Measurements from ENCODE around the gene CBS.
"Not testable (repeated sequence)": the region's sequence is repeated elsewhere in the genome, so short reads cannot be mapped to it uniquely, and the experiment has no call there.

DNA sequence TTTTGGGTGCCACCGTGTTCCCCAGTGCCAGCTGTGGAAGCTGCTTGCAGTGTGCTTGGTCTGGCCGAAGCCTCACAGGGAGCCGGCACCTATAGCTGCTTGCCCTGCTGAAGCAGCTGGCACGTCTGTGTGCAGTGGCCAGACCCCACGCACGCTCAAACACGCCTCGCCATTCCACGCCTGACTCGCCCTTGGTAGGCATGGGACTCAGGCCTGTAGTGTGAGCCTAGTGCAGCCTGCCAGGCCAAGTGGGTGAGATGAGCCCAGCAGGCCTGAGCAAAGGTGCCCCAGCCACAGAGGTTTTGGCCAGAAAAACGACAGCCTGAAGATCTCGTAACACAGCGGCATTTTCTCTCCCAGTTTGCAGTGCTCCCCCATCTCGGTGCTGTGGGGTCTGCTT is 32.3 kb downstream of the CBS start:
- TF ChIP-seq, protein P1, sequence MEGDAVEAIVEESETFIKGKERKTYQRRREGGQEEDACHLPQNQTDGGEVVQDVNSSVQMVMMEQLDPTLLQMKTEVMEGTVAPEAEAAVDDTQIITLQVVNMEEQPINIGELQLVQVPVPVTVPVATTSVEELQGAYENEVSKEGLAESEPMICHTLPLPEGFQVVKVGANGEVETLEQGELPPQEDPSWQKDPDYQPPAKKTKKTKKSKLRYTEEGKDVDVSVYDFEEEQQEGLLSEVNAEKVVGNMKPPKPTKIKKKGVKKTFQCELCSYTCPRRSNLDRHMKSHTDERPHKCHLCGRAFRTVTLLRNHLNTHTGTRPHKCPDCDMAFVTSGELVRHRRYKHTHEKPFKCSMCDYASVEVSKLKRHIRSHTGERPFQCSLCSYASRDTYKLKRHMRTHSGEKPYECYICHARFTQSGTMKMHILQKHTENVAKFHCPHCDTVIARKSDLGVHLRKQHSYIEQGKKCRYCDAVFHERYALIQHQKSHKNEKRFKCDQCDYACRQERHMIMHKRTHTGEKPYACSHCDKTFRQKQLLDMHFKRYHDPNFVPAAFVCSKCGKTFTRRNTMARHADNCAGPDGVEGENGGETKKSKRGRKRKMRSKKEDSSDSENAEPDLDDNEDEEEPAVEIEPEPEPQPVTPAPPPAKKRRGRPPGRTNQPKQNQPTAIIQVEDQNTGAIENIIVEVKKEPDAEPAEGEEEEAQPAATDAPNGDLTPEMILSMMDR (conservative IDR thresholded peaks at IDR 0.05) = not testable (repeated sequence)
- TF ChIP-seq EZH2 (IDR thresholded peaks at IDR 0.05; ENCODE audit: low read depth) = not testable (repeated sequence)

Data from PC-9 (cell line).